HG02588 (cell line): ENCODE results near the gene SFRP4.
"Not testable (repeated sequence)": the region's sequence is repeated elsewhere in the genome, so short reads cannot be mapped to it uniquely, and the experiment has no call there.

ENCODE experiments used
- ATAC-seq: cut with Tn5 transposase; IDR thresholded peaks from one replicate; pipeline ENCODE4 v1.9.1; 2021; ENCODE audit warnings: mild to moderate bottlenecking, moderate library complexity; ENCODE audit not compliant: unreplicated experiment

Gene SFRP4

GRCh38 chr7:37916673-37917660 is at the start of gene SFRP4:
Gene SFRP4 (minus strand): TSS chr7:37916817. CDS start chr7:37916537, 280 bp downstream.
- ATAC-seq = peak; percentile 30

GRCh38 chr7:37964196-37964595 is 47.6 kb upstream of the SFRP4 start:
- no peak for ATAC-seq

- ATAC-seq = no peak
Observed at GRCh38 chr7:37961251-37961650, 44.6 kb upstream of the SFRP4 start.

GRCh38 chr7:37960483-37960882 is 43.9 kb upstream of the SFRP4 start:
- no peak for ATAC-seq

GRCh38 chr7:37957221-37957970 is 40.8 kb upstream of the SFRP4 start:
- no peak for ATAC-seq

- ATAC-seq = no peak
Observed at GRCh38 chr7:37956791-37957190, 40.2 kb upstream of the SFRP4 start.

GRCh38 chr7:37954217-37954616 is 37.6 kb upstream of the SFRP4 start:
- not testable (repeated sequence) for ATAC-seq

- no peak for ATAC-seq
Observed at GRCh38 chr7:37952240-37952639, 35.6 kb upstream of the SFRP4 start.

GRCh38 chr7:37947941-37948210 is 31.3 kb upstream of the SFRP4 start:
- ATAC-seq = no peak

GRCh38 chr7:37947138-37947940 is 30.7 kb upstream of the SFRP4 start:
- ATAC-seq = no peak

- no peak for ATAC-seq
Observed at GRCh38 chr7:37945336-37945735, 28.7 kb upstream of the SFRP4 start.

GRCh38 chr7:37944737-37945054 is 28.1 kb upstream of the SFRP4 start:
- ATAC-seq = no peak

GRCh38 chr7:37943905-37944736 is 27.5 kb upstream of the SFRP4 start:
- ATAC-seq = peak; percentile 51

GRCh38 chr7:37942934-37943610 is 26.5 kb upstream of the SFRP4 start:
- peak; percentile 53 for ATAC-seq

GRCh38 chr7:37933018-37933566 is 16.5 kb upstream of the SFRP4 start:
- ATAC-seq = no peak

- no peak for ATAC-seq
Observed at GRCh38 chr7:37932543-37932942, 15.9 kb upstream of the SFRP4 start.

- no peak for ATAC-seq
Observed at GRCh38 chr7:37930226-37930948, 13.8 kb upstream of the SFRP4 start.

GRCh38 chr7:37928878-37929277 is 12.3 kb upstream of the SFRP4 start:
- ATAC-seq = no peak
